Measurements from ENCODE around the gene NEURL1. TPM values are rescaled to one million over a fixed set of nuclear protein-coding genes. Genes with fewer than 3 reads are reported as not detected.
A peak's percentile ranks its signal among the peaks of the same experiment; 100 is the strongest.

The NEURL1 gene
- total RNA-seq, 1 donor from 2014 or later, result 0.05 TPM

- DNase-seq (ENCODE audit: missing footprints) (no peak), ATAC-seq (peak; percentile 27)
- intact Hi-C loops (cut with DNase I), result no loop called here
Measured at GRCh38 chr10:103551619-103552602, 58.4 kb downstream of the NEURL1 start.

GRCh38 chr10:103552856-103553742 lies 59.6 kb downstream of the NEURL1 start:
- intact Hi-C loops (cut with DNase I), result no loop called here
- DNase-seq (ENCODE audit: missing footprints) (no peak), ATAC-seq (no peak)

- ATAC-seq, result no peak
- DNase-seq (ENCODE audit: missing footprints), result no peak
- intact Hi-C loops (cut with DNase I), result no loop called here
Measured at GRCh38 chr10:103553743-103554487, 60.4 kb downstream of the NEURL1 start.

- intact Hi-C loops (cut with DNase I), result no loop called here
Measured at GRCh38 chr10:103554488-103555324, 61.2 kb downstream of the NEURL1 start.

GRCh38 chr10:103555325-103555649 lies 61.8 kb downstream of the NEURL1 start:
- DNase-seq (ENCODE audit: missing footprints), result no peak
- no peak for ATAC-seq
- intact Hi-C loops (cut with DNase I), result no loop called here

More at GRCh38 chr10:103554488-103555324, 61.2 kb downstream of the NEURL1 start:
- DNase-seq (ENCODE audit: missing footprints) (no peak), ATAC-seq (peak; percentile 38)

GRCh38 chr10:103555712-103556111 lies 62.2 kb downstream of the NEURL1 start:
- no peak for ATAC-seq
- no peak for DNase-seq (ENCODE audit: missing footprints)
- intact Hi-C loops (cut with DNase I), result no loop called here

- intact Hi-C loops (cut with DNase I), result no loop called here
- DNase-seq (ENCODE audit: missing footprints) (no peak), ATAC-seq (no peak)
Measured at GRCh38 chr10:103556383-103557007, 63.0 kb downstream of the NEURL1 start.

GRCh38 chr10:103557455-103557854 lies 64.0 kb downstream of the NEURL1 start:
- DNase-seq (ENCODE audit: missing footprints) (no peak), ATAC-seq (no peak)
- intact Hi-C loops (cut with DNase I), result no loop called here

- ATAC-seq (no peak), DNase-seq (ENCODE audit: missing footprints) (no peak)
- intact Hi-C loops (cut with DNase I), result no loop called here
Measured at GRCh38 chr10:103558911-103559310, 65.4 kb downstream of the NEURL1 start.

GRCh38 chr10:103559776-103560175 lies 66.3 kb downstream of the NEURL1 start:
- intact Hi-C loops (cut with DNase I), result no loop called here
- DNase-seq (ENCODE audit: missing footprints) (no peak), ATAC-seq (no peak)

GRCh38 chr10:103560886-103561285 lies 67.4 kb downstream of the NEURL1 start:
- DNase-seq (ENCODE audit: missing footprints), result no peak
- no peak for ATAC-seq
- intact Hi-C loops (cut with DNase I), result no loop called here

- intact Hi-C loops (cut with DNase I), result no loop called here
- DNase-seq (ENCODE audit: missing footprints), result no peak
- no peak for ATAC-seq
Measured at GRCh38 chr10:103562383-103562782, 68.9 kb downstream of the NEURL1 start.

- ATAC-seq, result no peak
- intact Hi-C loops (cut with DNase I), result no loop called here
Measured at GRCh38 chr10:103563231-103564115, 70.0 kb downstream of the NEURL1 start.

GRCh38 chr10:103564116-103564501 lies 70.6 kb downstream of the NEURL1 start:
- ATAC-seq, result no peak
- intact Hi-C loops (cut with DNase I), result no loop called here
- DNase-seq (ENCODE audit: missing footprints), result no peak

More at GRCh38 chr10:103563231-103564115, 70.0 kb downstream of the NEURL1 start:
- no peak for DNase-seq (ENCODE audit: missing footprints)

- DNase-seq (ENCODE audit: missing footprints) (no peak), ATAC-seq (no peak)
- intact Hi-C loops (cut with DNase I), result no loop called here
Measured at GRCh38 chr10:103564776-103565520, 71.4 kb downstream of the NEURL1 start.

- DNase-seq (ENCODE audit: missing footprints), result no peak
- ATAC-seq, result no peak
- intact Hi-C loops (cut with DNase I), result no loop called here
Measured at GRCh38 chr10:103566536-103566935, 73.0 kb downstream of the NEURL1 start.

Data from Right ventricle myocardium inferior (tissue), 1 donor.